Activated naive CD8-positive, alpha-beta T cell treated with anti-CD3 and anti-CD28 coated beads, Interleukin-2, amount 10 ng/mL, durations not matched to agents 7 days and 5 days (primary cell): Measurements from ENCODE around the gene TMEM44. TPM values are rescaled to one million over a fixed set of nuclear protein-coding genes. Genes with fewer than 3 reads are reported as not detected.
"Not testable (repeated sequence)": the region's sequence is repeated elsewhere in the genome, so short reads cannot be mapped to it uniquely, and the experiment has no call there.

ENCODE experiments used
- ATAC-seq: fragments of 150-1000 bp; cut with Tn5 transposase; one replicate; pipeline ENCODE4 v1.10.0; 2021; ENCODE audit warnings: low read depth, moderate library complexity
- POLR2A ChIA-PET: fragments of 350-600 bp; sonication (Branson Sonifier 250); formaldehyde crosslinking; loops from one replicate; lab custom pipeline; 2021; ENCODE audit warnings: antibody characterized with exemption; lab: Charles Lee
- DNase-seq: peaks from one replicate; pipeline ENCODE4 v3.0.0; 2021
- H3K27ac Mint-ChIP-seq: one replicate; pipeline ENCODE4 v1.8.0; 2022; ENCODE audit warnings: mild to moderate bottlenecking, mixed read lengths
- H3K27me3 Mint-ChIP-seq: one replicate; pipeline ENCODE4 v1.8.0; 2022; ENCODE audit warnings: mild to moderate bottlenecking, moderate library complexity, mixed read lengths
- H3K36me3 Mint-ChIP-seq: one replicate; pipeline ENCODE4 v1.8.0; 2021; ENCODE audit warnings: mild to moderate bottlenecking, mixed read lengths
- H3K4me1 Mint-ChIP-seq: one replicate; pipeline ENCODE4 v1.8.0; 2021; ENCODE audit warnings: mixed read lengths
- H3K4me3 Mint-ChIP-seq: one replicate; pipeline ENCODE4 v1.8.0; 2022; ENCODE audit warnings: mild to moderate bottlenecking, moderate library complexity, mixed read lengths
- H3K9me3 Mint-ChIP-seq: one replicate; pipeline ENCODE4 v1.8.0; 2021; ENCODE audit warnings: mixed read lengths
- total RNA-seq, 2 experiments: library from RNA; stranded (reverse); gene quantifications; one replicate each; pipeline ENCODE4 v1.2.3, GENCODE V29; 2021

Gene TMEM44
- total RNA-seq, 2 experiments from 2014 or later: 6.3 to 8.1 TPM

- Mint-ChIP-seq H3K4me1 (peaks cover 2% of the 10 kb centered on the region), H3K36me3 (no peaks in the 10 kb centered on the region), H3K27me3 (no peaks in the 10 kb centered on the region), H3K4me3 (no peak overlapping the region), H3K27ac (no peak overlapping the region), H3K9me3 (no peaks in the 10 kb centered on the region)
- ATAC-seq: no peak
- no peak for DNase-seq
- POLR2A ChIA-PET: no interaction called here
Measured at GRCh38 chr3:194615226-194615625, 18.0 kb downstream of the TMEM44 start.

- no peak overlapping the region for H3K4me3 Mint-ChIP-seq
- ATAC-seq (no peak), DNase-seq (no peak)
- no peaks in the 10 kb centered on the region for H3K27me3 Mint-ChIP-seq
- H3K9me3 Mint-ChIP-seq: no peaks in the 10 kb centered on the region
- no peaks in the 10 kb centered on the region for H3K36me3 Mint-ChIP-seq
- peaks cover 2% of the 10 kb centered on the region for H3K4me1 Mint-ChIP-seq
- no peak overlapping the region for H3K27ac Mint-ChIP-seq
- POLR2A ChIA-PET: no interaction called here
Measured at GRCh38 chr3:194612221-194612620, 21.0 kb downstream of the TMEM44 start.

- H3K9me3 Mint-ChIP-seq: no peaks in the 10 kb centered on the region
- H3K27me3 Mint-ChIP-seq: no peaks in the 10 kb centered on the region
- no peak for DNase-seq
- no peak overlapping the region for H3K27ac Mint-ChIP-seq
- no peak for ATAC-seq
- H3K4me3 Mint-ChIP-seq: no peak overlapping the region
- peaks cover 2% of the 10 kb centered on the region for H3K4me1 Mint-ChIP-seq
- no peaks in the 10 kb centered on the region for H3K36me3 Mint-ChIP-seq
- POLR2A ChIA-PET: no interaction called here
Measured at GRCh38 chr3:194610689-194611088, 22.5 kb downstream of the TMEM44 start.

GRCh38 chr3:194609601-194610000, 23.6 kb downstream of the TMEM44 start:
- no peak for DNase-seq
- no peak for ATAC-seq
- H3K4me3 Mint-ChIP-seq: no peak overlapping the region
- H3K27me3 Mint-ChIP-seq: no peaks in the 10 kb centered on the region
- H3K27ac Mint-ChIP-seq: no peak overlapping the region
- no peaks in the 10 kb centered on the region for H3K9me3 Mint-ChIP-seq
- POLR2A ChIA-PET: no interaction called here
- peaks cover 2% of the 10 kb centered on the region for H3K4me1 Mint-ChIP-seq
- no peaks in the 10 kb centered on the region for H3K36me3 Mint-ChIP-seq

GRCh38 chr3:194608981-194609380, 24.2 kb downstream of the TMEM44 start:
- POLR2A ChIA-PET: no interaction called here
- H3K4me1 Mint-ChIP-seq: peaks cover 2% of the 10 kb centered on the region
- H3K9me3 Mint-ChIP-seq: no peaks in the 10 kb centered on the region
- H3K36me3 Mint-ChIP-seq: no peaks in the 10 kb centered on the region
- H3K4me3 Mint-ChIP-seq: no peak overlapping the region
- H3K27me3 Mint-ChIP-seq: no peaks in the 10 kb centered on the region
- DNase-seq: no peak
- ATAC-seq: no peak
- no peak overlapping the region for H3K27ac Mint-ChIP-seq

- Mint-ChIP-seq H3K9me3 (no peaks in the 10 kb centered on the region), H3K4me3 (no peak overlapping the region), H3K27me3 (no peaks in the 10 kb centered on the region), H3K4me1 (peaks cover 2% of the 10 kb centered on the region), H3K27ac (no peak overlapping the region), H3K36me3 (no peaks in the 10 kb centered on the region)
- POLR2A ChIA-PET: no interaction called here
- ATAC-seq (no peak), DNase-seq (no peak)
Measured at GRCh38 chr3:194607592-194608389, 25.4 kb downstream of the TMEM44 start.

GRCh38 chr3:194606941-194607340, 26.3 kb downstream of the TMEM44 start:
- H3K4me1 Mint-ChIP-seq: no peaks in the 10 kb centered on the region
- H3K4me3 Mint-ChIP-seq: no peak overlapping the region
- DNase-seq: no peak
- POLR2A ChIA-PET: no interaction called here
- H3K9me3 Mint-ChIP-seq: no peaks in the 10 kb centered on the region
- ATAC-seq: no peak
- no peaks in the 10 kb centered on the region for H3K36me3 Mint-ChIP-seq
- H3K27me3 Mint-ChIP-seq: no peaks in the 10 kb centered on the region
- no peak overlapping the region for H3K27ac Mint-ChIP-seq

GRCh38 chr3:194606163-194606562, 27.1 kb downstream of the TMEM44 start:
- Mint-ChIP-seq H3K9me3 (no peaks in the 10 kb centered on the region), H3K36me3 (no peaks in the 10 kb centered on the region), H3K27me3 (no peaks in the 10 kb centered on the region), H3K4me3 (no peak overlapping the region), H3K4me1 (no peaks in the 10 kb centered on the region), H3K27ac (no peak overlapping the region)
- POLR2A ChIA-PET: no interaction called here
- ATAC-seq (no peak), DNase-seq (no peak)

- H3K27ac Mint-ChIP-seq, POLR2A ChIA-PET, H3K9me3 Mint-ChIP-seq, H3K4me3 Mint-ChIP-seq, DNase-seq, H3K4me1 Mint-ChIP-seq, H3K27me3 Mint-ChIP-seq, H3K36me3 Mint-ChIP-seq, ATAC-seq: not testable (repeated sequence)
Measured at GRCh38 chr3:194605314-194605713, 27.9 kb downstream of the TMEM44 start.

- H3K27me3 Mint-ChIP-seq: no peaks in the 10 kb centered on the region
- no peak for ATAC-seq
- no peaks in the 10 kb centered on the region for H3K4me1 Mint-ChIP-seq
- H3K4me3 Mint-ChIP-seq: no peak overlapping the region
- no peak overlapping the region for H3K27ac Mint-ChIP-seq
- H3K36me3 Mint-ChIP-seq: no peaks in the 10 kb centered on the region
- POLR2A ChIA-PET: no interaction called here
- no peak for DNase-seq
- no peaks in the 10 kb centered on the region for H3K9me3 Mint-ChIP-seq
Measured at GRCh38 chr3:194604837-194605236, 28.4 kb downstream of the TMEM44 start.

GRCh38 chr3:194604126-194604525, 29.1 kb downstream of the TMEM44 start:
- Mint-ChIP-seq H3K4me3 (no peak overlapping the region), H3K27me3 (no peaks in the 10 kb centered on the region), H3K9me3 (no peaks in the 10 kb centered on the region), H3K4me1 (no peaks in the 10 kb centered on the region), H3K27ac (no peak overlapping the region), H3K36me3 (no peaks in the 10 kb centered on the region)
- POLR2A ChIA-PET: interaction anchor here (0.7 kb wide), 1 partner anchor 19 kb away, joined by 3 read pairs; no protein-coding TSS in a partner anchor
- no peak for ATAC-seq
- DNase-seq: no peak

GRCh38 chr3:194602669-194603171, 30.5 kb downstream of the TMEM44 start:
- POLR2A ChIA-PET: no interaction called here
- H3K4me1 Mint-ChIP-seq: no peaks in the 10 kb centered on the region
- no peak for ATAC-seq
- no peaks in the 10 kb centered on the region for H3K9me3 Mint-ChIP-seq
- H3K27ac Mint-ChIP-seq: no peak overlapping the region
- no peak for DNase-seq
- H3K27me3 Mint-ChIP-seq: no peaks in the 10 kb centered on the region
- H3K4me3 Mint-ChIP-seq: no peak overlapping the region
- H3K36me3 Mint-ChIP-seq: no peaks in the 10 kb centered on the region

GRCh38 chr3:194598771-194599557, 34.3 kb downstream of the TMEM44 start:
- DNase-seq (no peak), ATAC-seq (no peak)
- Mint-ChIP-seq H3K4me1 (peaks cover 4% of the 10 kb centered on the region), H3K27me3 (no peaks in the 10 kb centered on the region), H3K27ac (no peak overlapping the region), H3K4me3 (no peak overlapping the region), H3K36me3 (no peaks in the 10 kb centered on the region), H3K9me3 (no peaks in the 10 kb centered on the region)
- POLR2A ChIA-PET: no interaction called here

- Mint-ChIP-seq H3K27me3 (no peaks in the 10 kb centered on the region), H3K4me3 (no peak overlapping the region), H3K27ac (no peak overlapping the region), H3K36me3 (no peaks in the 10 kb centered on the region), H3K4me1 (peaks cover 5% of the 10 kb centered on the region), H3K9me3 (no peaks in the 10 kb centered on the region)
- DNase-seq: no peak
- no peak for ATAC-seq
- POLR2A ChIA-PET: no interaction called here
Measured at GRCh38 chr3:194596906-194597305, 36.3 kb downstream of the TMEM44 start.
